CD4-positive, alpha-beta T cell treated with Interleukin-17A for 4 hours (primary cell): ENCODE data around the gene WWC1.
"Not testable (repeated sequence)": the region's sequence is repeated elsewhere in the genome, so short reads cannot be mapped to it uniquely, and the experiment has no call there.

Experiments used
- DNase-seq: peaks from one replicate; pipeline ENCODE4 v3.0.0-alpha.2; 2020; ENCODE audit warnings: mixed read lengths

WWC1 gene

GRCh38 chr5:168339109-168339771 is 47.8 kb downstream of the WWC1 start:
- DNase-seq = no peak

GRCh38 chr5:168339772-168340140 is 48.3 kb downstream of the WWC1 start:
- not testable (repeated sequence) for DNase-seq

GRCh38 chr5:168340487-168340886 is 49.0 kb downstream of the WWC1 start:
- DNase-seq = no peak

- DNase-seq = no peak
Measured at GRCh38 chr5:168341178-168341577, 49.7 kb downstream of the WWC1 start.

- no peak for DNase-seq
Measured at GRCh38 chr5:168342151-168342825, 50.8 kb downstream of the WWC1 start.

GRCh38 chr5:168342985-168343384 is 51.5 kb downstream of the WWC1 start:
- no peak for DNase-seq

GRCh38 chr5:168346417-168346816 is 55.0 kb downstream of the WWC1 start:
- DNase-seq = no peak

GRCh38 chr5:168347368-168348083 is 56.1 kb downstream of the WWC1 start:
- no peak for DNase-seq

- no peak for DNase-seq
Measured at GRCh38 chr5:168348084-168348414, 56.6 kb downstream of the WWC1 start.

GRCh38 chr5:168350315-168350714 is 58.9 kb downstream of the WWC1 start:
- no peak for DNase-seq

- no peak for DNase-seq
Measured at GRCh38 chr5:168353216-168353957, 61.9 kb downstream of the WWC1 start.

GRCh38 chr5:168354397-168354796 is 63.0 kb downstream of the WWC1 start:
- no peak for DNase-seq

- no peak for DNase-seq
Measured at GRCh38 chr5:168356171-168356570, 64.7 kb downstream of the WWC1 start.

GRCh38 chr5:168356592-168356991 is 65.1 kb downstream of the WWC1 start:
- DNase-seq = no peak

- DNase-seq = no peak
Measured at GRCh38 chr5:168357876-168358275, 66.4 kb downstream of the WWC1 start.

- DNase-seq = no peak
Measured at GRCh38 chr5:168359820-168360460, 68.5 kb downstream of the WWC1 start.

GRCh38 chr5:168360521-168361285 is 69.3 kb downstream of the WWC1 start:
- no peak for DNase-seq

- DNase-seq = no peak
Measured at GRCh38 chr5:168362097-168362885, 70.8 kb downstream of the WWC1 start.

- no peak for DNase-seq
Measured at GRCh38 chr5:168364151-168364661, 72.8 kb downstream of the WWC1 start.

GRCh38 chr5:168364750-168365550 is 73.5 kb downstream of the WWC1 start:
- no peak for DNase-seq
